GM12873 (cell line): Measurements from ENCODE around the gene CFAP65.

Experiments used
- CTCF ChIP-seq: IDR thresholded peaks from 2 replicates; pipeline ENCODE4 v1.5.1; 2012; ENCODE audit warnings: low read depth, mild to moderate bottlenecking, moderate library complexity, low read length, control low read depth; ENCODE audit not compliant: insufficient read depth; ENCODE audit errors: missing control alignments

Gene CFAP65

GRCh38 chr2:219028141-219028540 is 13.2 kb downstream of the CFAP65 start:
- TF ChIP-seq CTCF: no peak

- no peak for TF ChIP-seq CTCF
These were observed 13.7 kb downstream of the CFAP65 start for GRCh38 chr2:219027511-219028055.

GRCh38 chr2:219026946-219027345 is 14.4 kb downstream of the CFAP65 start:
- no peak for TF ChIP-seq CTCF

GRCh38 chr2:219025637-219026585 is 15.4 kb downstream of the CFAP65 start:
- no peak for TF ChIP-seq CTCF

- TF ChIP-seq CTCF: no peak
These were observed 17.3 kb downstream of the CFAP65 start for GRCh38 chr2:219024059-219024458.

GRCh38 chr2:219023045-219023605 is 18.2 kb downstream of the CFAP65 start:
- no peak for TF ChIP-seq CTCF

GRCh38 chr2:219022616-219023015 is 18.7 kb downstream of the CFAP65 start:
- TF ChIP-seq CTCF: no peak
